ENCODE measurements around the gene PRDM15. TPM values are rescaled to one million over a fixed set of nuclear protein-coding genes. Genes with fewer than 3 reads are reported as not detected.

PRDM15 gene
- total RNA-seq, 1 donor from 2014 or later, result 5.4 TPM

DNA sequence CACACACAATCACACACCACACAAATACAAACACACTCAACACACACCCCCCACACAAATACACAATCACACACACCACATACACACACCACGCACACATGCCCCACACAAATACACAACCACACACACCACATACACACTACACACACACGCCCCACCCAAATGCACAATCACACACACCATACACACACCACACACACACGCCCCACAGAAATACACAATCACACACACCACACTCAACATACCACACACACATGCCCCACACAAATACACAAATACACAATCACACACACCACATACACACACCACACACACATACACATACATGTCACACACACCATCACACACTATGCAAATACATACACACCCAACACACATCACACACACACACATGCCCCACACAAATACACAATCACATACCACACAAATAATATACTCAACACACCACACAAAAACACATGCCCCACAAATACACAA lies 50.2 kb downstream of the PRDM15 start:
- Histone ChIP-seq H3K4me3 (ENCODE audit: low read depth, low read length) (no peak overlapping the region), H3K36me3 (ENCODE audit: control insufficient read depth, insufficient read depth, low read length) (no peaks in the 10 kb centered on the region), H3K27me3 (ENCODE audit: control insufficient read depth, insufficient read depth, low read length) (no peaks in the 10 kb centered on the region)
- TF ChIP-seq, protein P1, sequence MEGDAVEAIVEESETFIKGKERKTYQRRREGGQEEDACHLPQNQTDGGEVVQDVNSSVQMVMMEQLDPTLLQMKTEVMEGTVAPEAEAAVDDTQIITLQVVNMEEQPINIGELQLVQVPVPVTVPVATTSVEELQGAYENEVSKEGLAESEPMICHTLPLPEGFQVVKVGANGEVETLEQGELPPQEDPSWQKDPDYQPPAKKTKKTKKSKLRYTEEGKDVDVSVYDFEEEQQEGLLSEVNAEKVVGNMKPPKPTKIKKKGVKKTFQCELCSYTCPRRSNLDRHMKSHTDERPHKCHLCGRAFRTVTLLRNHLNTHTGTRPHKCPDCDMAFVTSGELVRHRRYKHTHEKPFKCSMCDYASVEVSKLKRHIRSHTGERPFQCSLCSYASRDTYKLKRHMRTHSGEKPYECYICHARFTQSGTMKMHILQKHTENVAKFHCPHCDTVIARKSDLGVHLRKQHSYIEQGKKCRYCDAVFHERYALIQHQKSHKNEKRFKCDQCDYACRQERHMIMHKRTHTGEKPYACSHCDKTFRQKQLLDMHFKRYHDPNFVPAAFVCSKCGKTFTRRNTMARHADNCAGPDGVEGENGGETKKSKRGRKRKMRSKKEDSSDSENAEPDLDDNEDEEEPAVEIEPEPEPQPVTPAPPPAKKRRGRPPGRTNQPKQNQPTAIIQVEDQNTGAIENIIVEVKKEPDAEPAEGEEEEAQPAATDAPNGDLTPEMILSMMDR (IDR thresholded peaks at IDR 0.05; ENCODE audit: insufficient read depth, low read length, poor library complexity, severe bottlenecking), result no peak
- no peak for DNase-seq (ENCODE audit: low read depth)

DNA sequence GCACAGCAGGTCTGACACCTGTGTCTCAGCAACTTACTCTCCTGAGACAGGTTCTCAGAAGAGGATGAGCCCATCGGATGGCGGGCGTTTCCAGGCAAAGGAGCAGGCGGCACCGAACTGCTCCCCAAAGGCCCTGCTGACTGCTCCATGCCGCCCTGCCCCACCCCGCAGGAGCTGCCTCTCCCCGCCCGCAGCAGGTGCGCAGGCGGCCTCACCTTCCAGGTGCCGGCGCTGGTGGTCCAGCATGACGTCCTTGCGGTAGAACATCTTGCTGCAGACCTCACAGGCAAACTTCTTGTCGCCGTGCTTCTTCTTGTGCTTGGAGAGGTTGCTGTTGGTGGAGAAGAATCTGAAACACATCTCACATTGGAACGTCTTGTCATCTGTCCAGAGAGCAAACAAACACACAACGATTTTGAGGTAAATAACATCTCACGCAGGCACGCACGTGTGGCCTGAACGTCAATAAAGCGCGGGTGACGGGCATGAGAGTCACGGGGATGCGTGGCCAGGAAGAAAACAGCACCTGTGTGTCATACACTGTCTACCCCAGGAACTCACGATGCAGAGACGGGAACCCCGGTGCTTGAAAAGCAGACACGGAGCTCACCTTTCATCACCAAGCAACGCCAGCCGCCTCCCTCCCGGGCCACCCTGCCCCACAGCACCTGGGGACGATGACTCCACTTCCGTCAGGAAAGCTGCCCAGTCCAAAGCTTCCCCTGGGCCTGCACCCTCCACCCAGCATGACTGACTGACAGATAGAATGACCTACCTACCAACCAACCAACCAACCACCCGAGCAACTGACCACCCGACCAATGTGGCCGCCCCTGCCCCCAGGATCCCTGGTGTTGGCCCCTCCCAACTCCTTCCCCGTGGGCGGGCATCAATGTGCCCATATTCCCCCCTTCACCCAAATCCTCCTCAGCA lies 50.9 kb downstream of the PRDM15 start:
- H3K27me3 ChIP-seq (ENCODE audit: control insufficient read depth, insufficient read depth, low read length), result no peaks in the 10 kb centered on the region
- TF ChIP-seq, protein P1 (IDR thresholded peaks at IDR 0.05; ENCODE audit: insufficient read depth, low read length, poor library complexity, severe bottlenecking), result no peak
- H3K36me3 ChIP-seq (ENCODE audit: control insufficient read depth, insufficient read depth, low read length), result no peaks in the 10 kb centered on the region
- H3K4me3 ChIP-seq (ENCODE audit: low read depth, low read length), result no peak overlapping the region
- DNase-seq (ENCODE audit: low read depth), result no peak

DNA sequence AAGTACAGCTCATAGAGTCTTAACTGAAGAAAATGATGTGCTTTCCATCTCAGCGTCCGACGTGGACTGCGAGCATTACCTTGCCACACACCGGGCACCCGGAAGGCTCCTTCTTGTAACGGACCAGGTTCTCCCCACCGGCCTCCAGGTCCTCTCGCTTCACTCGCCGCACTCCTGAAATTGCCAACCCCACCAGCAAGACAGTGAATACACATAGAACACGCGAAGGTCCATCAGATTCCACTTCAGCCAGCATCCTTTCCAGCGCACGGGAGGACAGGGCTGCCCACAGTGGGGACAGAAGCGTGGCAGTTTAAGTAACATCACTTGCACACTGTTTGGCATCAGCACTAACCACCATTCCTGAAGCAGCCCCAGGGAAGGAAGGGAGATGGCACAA lies 53.3 kb downstream of the PRDM15 start:
- H3K27me3 ChIP-seq (ENCODE audit: control insufficient read depth, insufficient read depth, low read length), result no peaks in the 10 kb centered on the region
- TF ChIP-seq, protein P1 (IDR thresholded peaks at IDR 0.05; ENCODE audit: insufficient read depth, low read length, poor library complexity, severe bottlenecking), result no peak
- no peak for DNase-seq (ENCODE audit: low read depth)
- H3K4me3 ChIP-seq (ENCODE audit: low read depth, low read length), result no peak overlapping the region
- no peaks in the 10 kb centered on the region for H3K36me3 ChIP-seq (ENCODE audit: control insufficient read depth, insufficient read depth, low read length)

DNA sequence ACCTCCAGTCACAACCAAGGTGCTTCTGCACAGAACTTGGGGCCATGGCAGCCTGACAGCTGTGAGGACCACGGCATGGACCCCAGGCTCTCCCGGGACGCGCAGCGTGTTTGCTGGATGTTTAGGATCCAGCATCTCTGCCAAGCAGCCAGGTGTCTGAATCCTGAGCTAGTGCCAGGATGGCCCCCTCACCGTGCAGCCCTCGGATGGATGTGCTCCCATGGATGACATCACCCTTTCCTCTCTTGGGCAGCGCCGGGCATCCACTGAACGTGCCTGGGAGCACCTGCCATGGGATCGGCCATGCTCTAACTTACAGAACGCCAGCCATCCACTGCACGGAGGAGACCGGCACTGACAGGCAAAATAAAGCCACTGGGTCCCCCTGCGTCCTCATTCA lies 53.9 kb downstream of the PRDM15 start:
- TF ChIP-seq, protein P1 (IDR thresholded peaks at IDR 0.05; ENCODE audit: insufficient read depth, low read length, poor library complexity, severe bottlenecking), result no peak
- DNase-seq (ENCODE audit: low read depth), result no peak
- H3K27me3 ChIP-seq (ENCODE audit: control insufficient read depth, insufficient read depth, low read length), result no peaks in the 10 kb centered on the region
- H3K4me3 ChIP-seq (ENCODE audit: low read depth, low read length), result no peak overlapping the region
- no peaks in the 10 kb centered on the region for H3K36me3 ChIP-seq (ENCODE audit: control insufficient read depth, insufficient read depth, low read length)

DNA sequence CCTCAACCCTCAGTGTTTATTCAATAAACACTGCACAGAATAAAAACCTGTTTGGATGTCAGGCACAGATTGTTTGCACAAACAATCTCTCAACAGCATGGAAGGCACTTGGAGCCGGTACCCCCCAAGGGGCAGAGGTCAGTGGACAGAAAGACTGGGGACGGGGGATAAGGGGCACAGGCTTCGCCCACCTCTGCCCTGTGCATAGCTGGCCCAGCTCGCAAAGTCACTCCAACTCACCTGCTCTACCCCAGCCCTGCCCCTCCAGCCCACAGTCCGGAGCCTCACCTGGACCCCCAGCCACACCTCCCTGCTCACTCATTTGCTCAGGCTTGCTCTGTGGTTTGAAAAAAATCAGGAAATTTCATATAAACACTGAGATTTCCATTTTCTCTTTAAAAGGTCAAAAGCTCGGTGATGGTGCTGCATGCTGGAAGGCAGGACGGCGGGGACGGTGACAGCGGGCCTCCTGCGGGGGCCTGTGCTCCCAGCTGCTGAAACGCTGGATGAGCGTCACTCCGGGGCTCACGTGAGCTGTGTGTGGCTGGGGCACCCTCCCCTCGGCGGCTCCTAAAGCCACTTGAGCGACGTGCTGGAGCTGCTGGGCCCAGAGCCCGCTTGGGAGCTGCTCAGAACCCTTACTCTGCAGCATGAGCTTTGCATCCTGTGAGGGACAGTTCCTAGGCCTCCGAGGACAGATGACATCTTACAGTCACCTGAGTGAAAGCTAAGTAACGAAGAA lies 54.5 kb downstream of the PRDM15 start:
- TF ChIP-seq, protein P1 (IDR thresholded peaks at IDR 0.05; ENCODE audit: insufficient read depth, low read length, poor library complexity, severe bottlenecking), result no peak

More for the DNA sequence above, 54.5 kb downstream of the PRDM15 start:
- Histone ChIP-seq H3K27me3 (ENCODE audit: control insufficient read depth, insufficient read depth, low read length) (no peaks in the 10 kb centered on the region), H3K4me3 (ENCODE audit: low read depth, low read length) (no peak overlapping the region), H3K36me3 (ENCODE audit: control insufficient read depth, insufficient read depth, low read length) (no peaks in the 10 kb centered on the region)
- no peak for DNase-seq (ENCODE audit: low read depth)

All from kidney epithelial cell (primary cell).